CD4-positive, alpha-beta T cell treated with Interleukin-21 for 1 hour (primary cell): ENCODE measurements around the gene CPA3.

Experiments used
- DNase-seq: peaks from one replicate; pipeline ENCODE4 v3.0.0-alpha.2; 2020

CPA3 gene

DNA sequence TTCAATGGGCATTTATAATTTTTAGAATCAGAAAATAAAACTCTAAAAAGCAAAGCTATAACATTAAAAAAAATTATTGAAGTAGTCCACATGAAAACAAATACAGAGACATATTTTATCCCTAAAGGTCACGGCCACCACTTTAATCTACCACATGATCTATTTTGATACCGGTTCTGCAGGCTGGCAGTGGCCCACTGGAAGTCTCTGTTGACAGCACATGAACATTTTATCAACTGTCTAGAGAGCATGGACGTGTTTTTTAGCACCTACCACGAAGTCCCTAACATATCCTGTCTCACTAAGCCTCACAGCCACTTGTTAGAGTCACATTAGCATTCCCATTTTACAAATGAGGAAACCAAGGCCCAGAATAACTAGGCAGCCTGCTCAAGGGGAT, 1.8 kb upstream of the CPA3 start:
- no peak for DNase-seq

DNA sequence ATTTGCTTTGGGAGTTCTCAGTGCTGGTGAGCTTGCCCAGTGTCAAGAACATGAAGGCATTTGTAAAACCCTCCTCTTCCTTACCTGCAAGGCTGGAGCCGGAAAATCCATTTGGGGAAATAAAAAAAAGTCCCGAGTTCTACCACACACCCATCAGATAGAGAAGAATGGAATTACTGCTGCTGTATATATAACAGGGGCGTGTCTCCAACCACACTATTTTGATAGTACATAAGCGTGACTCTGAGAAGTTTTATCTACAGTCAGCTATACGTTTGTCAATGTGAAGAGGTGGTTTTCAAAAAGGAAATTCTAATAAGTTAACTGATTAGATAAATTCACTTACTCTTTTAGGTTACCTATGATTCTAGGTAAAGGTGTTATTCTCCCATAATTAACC, 1.3 kb upstream of the CPA3 start:
- DNase-seq, result no peak

GRCh38 chr3:148866261-148866660, 1.2 kb downstream of the CPA3 start:
- DNase-seq, result no peak

DNA sequence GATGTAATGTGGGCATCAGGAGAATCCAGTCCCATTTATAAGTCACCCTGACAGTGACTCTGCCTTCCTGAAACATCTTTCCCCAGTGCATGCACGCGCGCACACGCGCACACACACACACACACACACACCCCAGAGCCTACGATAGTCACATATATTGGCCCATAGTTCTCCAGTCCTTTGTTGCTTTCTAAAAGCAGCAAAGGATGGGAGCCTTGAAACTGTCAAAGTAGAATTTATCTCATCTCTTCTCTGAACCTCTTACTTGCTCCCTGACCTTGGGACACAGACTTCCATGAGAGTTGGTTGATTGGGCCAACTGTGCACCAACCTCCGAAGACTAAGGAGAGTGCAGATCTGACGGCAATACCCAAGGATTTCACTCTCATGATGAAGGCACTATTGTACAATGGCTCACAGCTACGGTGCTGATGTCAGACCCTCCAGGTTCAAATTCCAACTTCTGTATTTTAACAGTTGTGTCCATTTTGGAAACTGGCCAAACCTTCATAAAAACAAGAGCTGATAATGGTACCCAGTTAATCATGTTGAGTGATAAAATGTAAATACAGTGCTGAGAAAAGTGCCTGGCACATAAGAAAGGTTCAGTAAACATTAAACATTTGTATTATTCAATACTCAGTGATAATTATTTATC, 8.3 kb downstream of the CPA3 start:
- no peak for DNase-seq

DNA sequence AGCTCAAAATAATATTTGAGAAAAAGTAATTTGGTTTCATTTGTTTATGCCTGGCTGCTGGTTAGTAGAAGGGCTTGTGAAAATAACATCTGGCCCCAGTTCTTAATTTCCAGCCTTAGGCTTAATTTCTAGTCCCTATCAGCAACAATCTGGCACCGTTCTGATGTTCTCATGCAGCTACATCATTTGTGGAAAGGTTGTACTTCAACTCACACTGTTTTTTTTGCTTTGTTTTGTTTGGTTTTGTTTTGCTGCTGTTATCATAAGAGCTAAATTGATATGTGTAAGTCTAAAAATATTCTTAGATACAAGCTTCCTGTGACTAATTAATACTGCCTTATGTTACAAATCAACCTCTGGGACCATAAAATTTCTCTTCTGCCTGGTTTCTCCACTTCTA, 8.9 kb downstream of the CPA3 start:
- DNase-seq, result no peak

- DNase-seq, result no peak
Measured at GRCh38 chr3:148878095-148878494, 13.0 kb downstream of the CPA3 start.

GRCh38 chr3:148879256-148879655, 14.2 kb downstream of the CPA3 start:
- DNase-seq, result no peak

DNA sequence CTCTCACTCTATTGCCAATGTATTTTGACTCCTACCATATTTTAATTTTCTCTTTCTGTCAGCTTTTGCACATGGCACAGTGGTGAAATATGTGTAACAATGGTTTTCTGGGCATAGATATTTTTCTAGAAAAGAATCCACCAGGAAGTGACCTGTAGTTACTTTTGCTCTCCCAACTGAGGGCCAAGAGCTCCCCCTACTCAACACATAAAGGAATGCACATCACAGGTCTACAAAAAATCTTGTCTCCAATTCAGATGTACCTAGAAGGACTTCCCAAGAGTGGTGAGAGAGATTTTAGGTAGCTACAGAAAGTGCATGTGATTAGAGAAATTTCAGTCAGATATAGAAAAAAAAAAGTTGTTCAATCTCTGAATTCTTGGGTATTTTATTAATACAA, 15.6 kb downstream of the CPA3 start:
- DNase-seq, result no peak

- no peak for DNase-seq
Measured at GRCh38 chr3:148881286-148881685, 16.2 kb downstream of the CPA3 start.

DNA sequence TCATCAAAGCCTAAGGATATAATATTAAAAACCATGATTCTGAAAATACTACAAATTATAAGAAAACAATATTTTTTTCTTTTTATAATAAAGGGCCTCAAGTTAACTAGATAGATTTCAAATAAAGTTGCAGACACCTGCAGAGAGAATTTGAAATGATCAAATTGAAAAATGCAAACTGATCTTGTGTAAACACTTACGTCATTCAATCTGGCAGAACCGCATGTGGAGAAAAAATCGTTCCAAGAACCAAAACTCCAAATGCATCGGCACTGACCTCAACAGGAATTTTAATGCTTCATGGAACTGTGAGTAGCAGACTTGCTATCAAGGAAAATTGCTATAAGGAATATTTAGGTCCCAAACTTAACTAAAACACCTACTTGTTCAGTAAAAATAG, 17.2 kb downstream of the CPA3 start:
- DNase-seq, result no peak

- no peak for DNase-seq
Measured at GRCh38 chr3:148883163-148883562, 18.1 kb downstream of the CPA3 start.

DNA sequence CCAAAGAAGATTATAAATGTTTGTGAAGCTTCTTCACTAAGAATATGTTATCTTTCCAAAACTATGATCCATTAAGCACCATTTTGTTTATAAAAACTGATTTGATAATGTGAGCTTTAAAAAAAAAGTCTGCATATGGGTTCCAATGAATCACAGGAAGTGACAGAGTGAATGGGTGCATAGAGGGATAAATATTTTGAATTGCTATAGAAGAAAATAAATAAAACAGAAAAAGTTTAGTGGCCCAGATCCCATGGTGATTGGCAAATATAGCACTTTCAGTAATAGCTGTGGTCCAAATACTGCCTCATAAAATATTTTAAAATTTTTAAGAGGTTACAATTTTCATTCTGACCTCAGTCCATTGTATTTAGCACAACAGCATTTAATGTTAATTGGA, 19.2 kb downstream of the CPA3 start:
- no peak for DNase-seq

DNA sequence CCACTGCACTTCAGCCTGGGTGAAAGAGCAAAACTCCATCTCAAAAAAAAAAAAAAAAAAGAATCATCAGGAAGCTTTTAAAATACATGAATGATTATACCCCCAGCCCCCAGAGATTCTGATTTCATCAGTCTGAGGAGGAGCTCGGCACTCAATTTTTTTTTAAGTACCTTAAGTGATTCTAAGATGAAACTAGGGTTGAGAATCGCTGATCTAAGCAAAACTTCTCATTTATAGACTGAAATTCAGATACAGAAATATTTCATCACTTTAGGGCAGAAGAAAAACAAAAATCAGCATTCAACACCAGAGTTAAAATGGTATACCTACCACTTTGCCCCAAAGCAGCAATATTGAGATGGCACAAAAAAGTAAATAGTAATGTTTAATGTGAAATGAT, 24.7 kb downstream of the CPA3 start:
- DNase-seq, result no peak

GRCh38 chr3:148896062-148896461, 31.0 kb downstream of the CPA3 start:
- no peak for DNase-seq

- DNase-seq, result no peak
Measured at GRCh38 chr3:148901987-148902791, 37.1 kb downstream of the CPA3 start.

- DNase-seq, result no peak
Measured at GRCh38 chr3:148903022-148903442, 37.9 kb downstream of the CPA3 start.

DNA sequence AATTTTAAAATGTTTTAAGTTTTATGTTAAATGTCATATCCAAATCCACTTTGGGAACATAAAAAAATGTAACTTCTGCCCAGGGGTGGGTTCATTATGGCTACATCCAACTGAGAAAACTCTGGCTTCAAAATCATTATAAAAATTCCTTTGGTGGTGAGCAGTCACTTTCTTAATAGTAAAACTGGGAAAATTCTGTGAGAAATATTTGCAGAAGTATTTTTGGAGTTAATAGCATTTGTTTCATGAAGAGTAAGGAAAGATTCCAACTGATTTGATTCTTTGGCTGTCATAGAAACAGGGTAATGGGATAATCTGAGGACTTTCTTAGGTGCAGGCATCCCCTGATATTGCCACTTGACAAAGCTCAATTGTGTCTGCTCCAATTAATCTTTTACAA, 38.8 kb downstream of the CPA3 start:
- DNase-seq, result no peak

DNA sequence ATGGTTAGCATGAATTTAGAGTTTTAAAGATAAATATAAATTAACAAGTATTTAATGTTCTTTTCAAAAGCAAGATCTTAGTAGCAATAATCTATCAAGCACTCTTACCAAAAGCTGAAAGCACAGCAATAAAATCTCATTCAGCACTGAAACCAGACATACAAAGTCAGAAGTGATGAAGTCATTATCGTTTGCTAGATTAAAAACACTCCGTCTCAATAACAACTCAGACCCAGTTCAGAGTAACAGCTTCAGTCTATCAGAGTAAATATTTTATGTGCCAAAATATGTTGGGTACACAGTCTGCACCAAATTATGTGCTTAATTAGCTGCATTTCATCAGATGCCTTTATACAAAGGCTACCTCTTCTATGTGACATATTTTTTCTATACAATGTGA, 41.6 kb downstream of the CPA3 start:
- no peak for DNase-seq

- DNase-seq, result no peak
Measured at GRCh38 chr3:148911173-148911572, 46.1 kb downstream of the CPA3 start.

DNA sequence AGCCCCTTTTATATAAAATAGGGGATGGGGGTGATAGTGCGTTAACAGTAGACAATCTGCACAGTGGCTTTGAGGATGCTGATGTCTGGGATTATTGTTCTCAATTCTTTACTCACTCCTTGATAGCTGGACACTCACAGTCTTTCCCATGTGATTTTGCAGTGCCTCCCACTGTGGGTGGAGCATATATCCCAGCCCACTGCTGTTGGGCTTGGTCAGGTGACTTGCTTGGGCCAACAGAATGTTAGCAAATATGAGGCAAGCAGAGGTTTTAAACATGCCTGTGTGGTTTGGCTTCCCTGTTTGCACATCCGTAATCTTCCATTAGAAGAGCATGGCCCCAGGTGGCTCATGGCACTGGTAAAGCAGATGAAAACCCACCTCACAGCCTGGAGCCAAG, 46.5 kb downstream of the CPA3 start:
- DNase-seq, result no peak

DNA sequence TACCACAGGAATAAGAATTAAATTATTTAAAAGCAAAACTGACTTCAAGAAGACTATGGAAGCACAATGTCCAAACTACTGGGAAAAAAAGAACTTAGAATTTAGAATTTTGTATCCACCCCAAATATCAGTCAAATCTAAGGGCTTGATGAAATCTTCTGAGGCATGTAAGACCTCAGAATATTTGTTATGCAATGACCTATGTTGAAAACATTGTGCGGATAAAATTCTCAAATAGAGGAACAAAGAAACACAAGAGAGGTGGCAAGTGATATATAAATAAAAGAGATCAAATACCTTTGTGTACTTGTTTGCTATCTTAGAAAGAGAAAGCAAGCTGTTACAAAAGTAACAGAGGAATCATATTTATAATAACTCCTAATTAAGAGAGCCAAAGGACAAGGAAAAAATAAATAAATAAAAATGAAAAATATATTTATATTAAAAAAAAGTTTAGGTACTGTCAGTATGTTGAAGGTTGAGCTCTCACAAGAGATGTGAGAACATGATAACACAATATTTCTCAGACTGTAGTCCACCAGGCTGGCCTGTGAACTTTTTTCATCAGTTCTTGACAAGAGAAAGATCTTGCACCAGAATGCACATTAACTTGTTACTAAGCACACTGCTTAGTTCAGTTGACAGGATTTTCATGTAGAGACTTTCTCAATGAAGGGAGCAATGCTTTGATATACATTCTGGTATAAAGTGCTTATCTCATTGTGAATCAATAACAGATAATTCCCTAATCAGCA, 50.0 kb downstream of the CPA3 start:
- no peak for DNase-seq

- no peak for DNase-seq
Measured at GRCh38 chr3:148916132-148916531, 51.0 kb downstream of the CPA3 start.

DNA sequence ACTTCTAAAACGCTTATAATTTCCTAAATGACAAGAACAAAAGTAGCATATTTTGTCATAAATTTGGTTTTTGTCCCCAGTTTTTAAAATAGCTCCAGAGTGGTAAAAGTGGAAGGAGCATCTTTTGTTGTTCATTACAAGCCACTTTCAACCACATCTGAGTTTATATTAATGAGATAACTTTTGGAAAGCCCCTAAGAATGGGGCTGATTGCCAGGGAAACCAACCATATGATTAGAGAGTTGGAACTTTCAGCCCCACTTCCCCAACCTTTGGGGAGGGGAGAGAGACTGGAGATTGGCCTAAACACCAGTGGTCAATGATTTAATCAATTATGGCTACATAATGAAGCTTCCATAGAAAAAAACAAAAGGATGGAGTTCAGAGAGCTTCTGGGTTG, 57.4 kb downstream of the CPA3 start:
- DNase-seq, result no peak

DNA sequence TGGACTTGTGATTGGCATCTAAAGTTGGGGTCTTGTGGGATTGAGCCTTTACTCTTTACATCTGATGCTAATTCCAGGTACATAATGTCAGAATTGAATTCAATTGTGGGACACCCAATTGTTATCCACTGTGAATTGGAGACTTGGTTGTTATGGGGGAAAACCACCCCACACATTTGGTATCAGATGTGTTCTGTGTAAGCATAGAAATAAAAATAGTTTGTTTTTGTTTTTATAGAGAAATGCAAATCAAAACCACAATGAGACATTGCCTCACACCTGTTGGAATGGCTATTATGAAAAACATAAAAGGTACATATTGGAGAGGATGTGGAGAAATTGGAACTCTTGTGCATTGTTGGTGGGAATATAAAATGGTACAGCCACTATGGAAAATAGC, 58.5 kb downstream of the CPA3 start:
- DNase-seq, result no peak
